Thymus (tissue), 11 donors: Measurements from ENCODE around the gene MYO18B. TPM values are rescaled to one million over a fixed set of nuclear protein-coding genes. Genes with fewer than 3 reads are reported as not detected.
A peak's percentile ranks its signal among the peaks of the same experiment; 100 is the strongest.

Experiments
- DNase-seq, 9 donors: peaks; one replicate each; pipeline ENCODE4 v3.0.0-alpha.2; 2013; ENCODE audit warnings: low spot score in 9 of 9, low read depth in 6 of 9, missing footprints in 1 of 9
- H3K27ac ChIP-seq, 2 donors: one replicate each; pipeline ENCODE4 v1.5.1; 2013; ENCODE audit warnings: control low read depth in 1 of 2, low read depth in 1 of 2, low read length in 1 of 2, mild to moderate bottlenecking in 1 of 2, moderate library complexity in 1 of 2
- H3K27me3 ChIP-seq, 2 donors: one replicate each; pipeline ENCODE4 v1.5.1; 2013; ENCODE audit warnings: low read length in 1 of 2; ENCODE audit not compliant: control insufficient read depth in 2 of 2, insufficient read depth in 1 of 2
- H3K36me3 ChIP-seq, 2 donors: one replicate each; pipeline ENCODE4 v1.5.1; 2013; ENCODE audit warnings: low read length in 1 of 2, mild to moderate bottlenecking in 1 of 2, moderate library complexity in 1 of 2; ENCODE audit not compliant: control insufficient read depth in 2 of 2, insufficient read depth in 2 of 2
- H3K4me1 ChIP-seq, 2 donors: one replicate each; pipeline ENCODE4 v1.5.1; 2013; ENCODE audit warnings: low read length in 2 of 2; ENCODE audit not compliant: control insufficient read depth in 2 of 2, insufficient read depth in 2 of 2
- H3K4me3 ChIP-seq, 2 donors: one replicate each; pipeline ENCODE4 v1.5.1; 2013; ENCODE audit warnings: low read length in 2 of 2, control low read depth in 1 of 2, mild to moderate bottlenecking in 1 of 2
- H3K9me3 ChIP-seq, 2 donors: one replicate each; pipeline ENCODE4 v1.5.1; 2013; ENCODE audit warnings: low read length in 1 of 2, mild to moderate bottlenecking in 1 of 2; ENCODE audit not compliant: control insufficient read depth in 2 of 2, insufficient read depth in 1 of 2
- WGBS: extraction: QIAGEN DNeasy Blood & Tissue Kit; methylation state at CpG from one replicate; pipeline ENCODE4 v1.1.7; 2013; 5-methylcytosine and 5-hydroxymethylcytosine counted together
- polyA plus RNA-seq: library from polyadenylated mRNA; stranded (reverse); fragments of 200-250 nt; gene quantifications from one replicate; pipeline ENCODE4 v1.2.3, GENCODE V29; 2013
- total RNA-seq: library from RNA; stranded (reverse); fragments of 120-200 nt; gene quantifications from one replicate; pipeline ENCODE4 v1.2.4, GENCODE V29; 2013
- donor health status: healthy.

The MYO18B gene
- total and polyA plus RNA-seq, 2 donors, result 2.4 to 13.8 TPM

- WGBS, result 77% methylated on average over 12 of the region's 12 CpGs
- no peak overlapping the region for H3K4me3 ChIP-seq
- H3K36me3 ChIP-seq, result no peaks in the 10 kb centered on the region
- H3K9me3 ChIP-seq, result no peaks in the 10 kb centered on the region
- H3K27ac ChIP-seq, result no peak overlapping the region
- H3K27me3 ChIP-seq, result no peaks in the 10 kb centered on the region
- no peak for DNase-seq
- H3K4me1 ChIP-seq, result no peaks in the 10 kb centered on the region
These were observed 314.6 kb downstream of the MYO18B start for GRCh38 chr22:26056455-26057200.

DNA sequence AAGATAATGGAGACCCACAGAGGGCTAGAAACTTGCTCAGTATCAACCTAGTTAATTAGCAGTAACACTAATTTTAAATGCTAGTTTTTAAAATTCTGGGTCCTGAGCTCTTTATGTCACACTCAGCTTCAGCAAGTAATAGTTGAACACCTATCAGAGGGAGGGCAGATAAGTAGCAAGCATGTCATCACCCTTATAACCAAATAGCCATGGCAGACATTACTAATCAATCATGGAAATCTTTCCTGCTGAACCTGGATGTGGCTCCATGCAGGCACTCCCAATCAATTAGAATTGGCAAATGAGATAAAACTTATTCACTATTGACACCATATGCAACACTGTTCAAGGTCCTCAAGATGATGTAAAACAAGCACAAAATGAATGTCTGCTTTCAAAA, 315.7 kb downstream of the MYO18B start:
- no peak for DNase-seq
- Histone ChIP-seq H3K36me3 (no peaks in the 10 kb centered on the region), H3K9me3 (no peaks in the 10 kb centered on the region), H3K4me3 (no peak overlapping the region), H3K4me1 (no peaks in the 10 kb centered on the region), H3K27me3 (no peaks in the 10 kb centered on the region), H3K27ac (no peak overlapping the region)

DNA sequence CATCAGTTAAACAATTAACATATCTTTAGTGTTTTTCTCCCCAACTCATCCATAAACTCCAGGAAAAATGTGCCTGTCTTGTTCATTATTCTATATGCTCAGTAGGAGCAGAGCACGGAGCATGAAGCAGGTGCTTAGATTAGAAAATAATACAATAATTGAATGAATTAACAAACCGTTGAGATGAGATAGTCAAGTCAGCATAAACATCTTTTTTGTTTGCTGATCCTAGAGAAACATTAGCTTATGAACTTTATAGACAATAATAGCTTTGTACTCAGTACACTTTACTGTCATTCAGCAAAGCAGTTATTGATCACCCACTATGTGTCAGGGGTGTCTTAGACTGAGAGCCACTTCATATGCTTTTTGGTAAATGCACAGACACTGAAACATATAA, 322.1 kb downstream of the MYO18B start:
- WGBS, result 94% methylated on average over 2 of the region's 2 CpGs
- Histone ChIP-seq H3K36me3 (no peaks in the 10 kb centered on the region), H3K27ac (no peak overlapping the region), H3K9me3 (no peaks in the 10 kb centered on the region), H3K4me3 (no peak overlapping the region), H3K27me3 (peaks cover 0 to 15% of the 10 kb centered on the region in 2 donors), H3K4me1 (no peaks in the 10 kb centered on the region)
- DNase-seq, result no peak

GRCh38 chr22:26065847-26066246, 323.9 kb downstream of the MYO18B start:
- H3K27me3 ChIP-seq, result peaks cover 2 to 15% of the 10 kb centered on the region in 2 donors
- DNase-seq, result no peak
- no peaks in the 10 kb centered on the region for H3K36me3 ChIP-seq
- H3K27ac ChIP-seq, result no peak overlapping the region
- no peaks in the 10 kb centered on the region for H3K4me1 ChIP-seq
- 71% methylated on average over 2 of the region's 2 CpGs for WGBS
- H3K4me3 ChIP-seq, result no peak overlapping the region
- H3K9me3 ChIP-seq, result no peaks in the 10 kb centered on the region

DNA sequence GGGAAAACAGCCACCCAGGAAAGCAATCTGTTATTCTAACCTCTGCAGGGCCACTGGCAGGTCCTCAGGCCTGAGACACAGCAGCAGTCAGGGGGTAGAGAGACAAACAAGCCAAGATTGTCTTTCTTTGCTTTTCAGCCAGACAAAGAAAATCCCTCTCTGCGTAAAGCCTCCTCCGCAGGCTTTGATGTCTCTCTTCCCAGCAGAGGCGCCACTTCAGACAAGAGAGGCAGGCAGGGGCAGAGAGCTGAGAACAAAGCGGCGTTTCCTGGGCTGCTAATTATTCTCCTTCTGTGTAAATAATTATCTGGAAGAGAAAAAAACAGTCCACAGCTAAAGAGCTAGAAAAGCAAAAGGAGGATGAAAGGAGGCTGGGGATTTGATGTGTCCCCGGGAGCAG, 324.5 kb downstream of the MYO18B start:
- peaks cover 2 to 15% of the 10 kb centered on the region in 2 donors for H3K27me3 ChIP-seq
- H3K27ac ChIP-seq, result peak overlapping the region; percentile 37 to 55
- peak in 2 of 9 donors; percentile 8 to 18 for DNase-seq
- no peaks in the 10 kb centered on the region for H3K4me1 ChIP-seq
- H3K9me3 ChIP-seq, result no peaks in the 10 kb centered on the region
- no peaks in the 10 kb centered on the region for H3K36me3 ChIP-seq
- WGBS, result 11% methylated on average over 6 of the region's 6 CpGs
- no peak overlapping the region for H3K4me3 ChIP-seq

DNA sequence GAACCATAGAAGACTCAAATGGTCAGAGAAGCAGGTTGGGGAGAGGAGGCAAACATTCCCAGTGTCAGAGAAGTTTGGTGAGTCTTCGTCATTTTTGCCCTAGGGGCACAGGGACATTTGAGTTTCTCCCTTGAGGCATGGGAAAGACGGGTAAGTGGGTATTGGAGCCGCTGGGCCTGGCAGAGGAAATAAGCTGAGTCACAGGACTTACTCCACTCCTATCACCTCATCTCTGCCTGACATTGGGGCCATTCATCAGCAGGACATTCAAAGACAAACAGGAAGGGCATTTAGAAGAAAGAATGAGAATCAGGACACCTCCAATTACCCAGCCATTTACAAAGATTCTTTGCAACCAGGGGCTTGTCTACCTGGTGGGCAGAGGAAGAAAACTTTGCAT, 326.6 kb downstream of the MYO18B start:
- Histone ChIP-seq H3K27me3 (peaks cover 2 to 15% of the 10 kb centered on the region in 2 donors), H3K4me3 (no peak overlapping the region), H3K9me3 (no peaks in the 10 kb centered on the region), H3K36me3 (no peaks in the 10 kb centered on the region), H3K27ac (no peak overlapping the region), H3K4me1 (no peaks in the 10 kb centered on the region)
- DNase-seq, result no peak
- 39% methylated on average over 3 of the region's 3 CpGs for WGBS

DNA sequence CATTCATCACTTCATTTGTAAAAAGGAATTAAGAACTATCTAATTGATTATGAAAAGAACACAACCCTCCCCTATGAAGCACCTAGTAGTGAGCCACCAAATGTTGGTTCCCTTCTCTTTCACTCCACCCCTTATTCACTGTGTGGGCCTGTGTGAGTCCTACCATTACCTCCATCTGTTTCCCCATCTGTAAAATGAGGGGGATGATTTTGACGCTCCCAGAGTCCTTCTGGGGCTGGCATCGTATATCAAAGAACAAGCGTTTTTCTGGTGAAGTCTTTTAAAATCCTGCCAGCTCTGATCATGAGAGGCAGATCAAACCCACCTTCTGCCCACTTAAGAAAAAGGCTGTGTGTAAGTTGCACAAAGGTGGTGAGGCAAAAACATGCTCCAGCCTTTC, 330.6 kb downstream of the MYO18B start:
- Histone ChIP-seq H3K4me3 (no peak overlapping the region), H3K27ac (no peak overlapping the region), H3K36me3 (no peaks in the 10 kb centered on the region), H3K4me1 (no peaks in the 10 kb centered on the region), H3K9me3 (no peaks in the 10 kb centered on the region), H3K27me3 (peaks cover 2 to 5% of the 10 kb centered on the region in 2 donors)
- no peak for DNase-seq
- 86% methylated on average over 3 of the region's 3 CpGs for WGBS

GRCh38 chr22:26075251-26075650, 333.3 kb downstream of the MYO18B start:
- WGBS, result 83% methylated on average over 1 of the region's 1 CpG
- Histone ChIP-seq H3K9me3 (no peaks in the 10 kb centered on the region), H3K4me3 (no peak overlapping the region), H3K27ac (no peak overlapping the region), H3K36me3 (no peaks in the 10 kb centered on the region), H3K4me1 (no peaks in the 10 kb centered on the region), H3K27me3 (no peaks in the 10 kb centered on the region)
- no peak for DNase-seq

GRCh38 chr22:26079009-26079408, 337.0 kb downstream of the MYO18B start:
- Histone ChIP-seq H3K27me3 (no peaks in the 10 kb centered on the region), H3K36me3 (no peaks in the 10 kb centered on the region), H3K4me1 (no peaks in the 10 kb centered on the region), H3K4me3 (no peak overlapping the region), H3K9me3 (no peaks in the 10 kb centered on the region), H3K27ac (no peak overlapping the region)
- DNase-seq, result no peak
- 68% methylated on average over 4 of the region's 4 CpGs for WGBS
